GM23338 (cell line): ENCODE results near the gene ZBTB22. TPM values are rescaled to one million over a fixed set of nuclear protein-coding genes. Genes with fewer than 3 reads are reported as not detected.

ENCODE experiments used
- ATAC-seq: fragments of 200-7000 bp; cut with Tn5 transposase; 3 replicates; pipeline ENCODE4 v1.9.1; 2020
- DNase-seq: peaks from one replicate; pipeline ENCODE4 v3.0.0-alpha.2; 2015; ENCODE audit warnings: low spot score
- H2AFZ ChIP-seq: fragments of 200-600 bp; sonication (generic); 2 replicates; pipeline ENCODE4 v1.8.0; 2016; ENCODE audit warnings: antibody characterized with exemption, mild to moderate bottlenecking, moderate library complexity
- H3F3A ChIP-seq: fragments of 200-600 bp; sonication (generic); replicated peaks from 2 replicates; pipeline ENCODE4 v1.8.0; 2017; ENCODE audit warnings: antibody characterized with exemption, mixed run types, low read depth
- H3K27ac ChIP-seq: fragments of 200-600 bp; sonication (generic); 2 replicates; pipeline ENCODE4 v1.6.1; 2016; ENCODE audit warnings: low read depth
- H3K27me3 ChIP-seq: fragments of 200-600 bp; sonication (generic); 2 replicates; pipeline ENCODE4 v1.8.0; 2016; ENCODE audit warnings: mild to moderate bottlenecking, mixed run types, moderate library complexity; ENCODE audit not compliant: insufficient read depth
- H3K36me3 ChIP-seq: fragments of 200-600 bp; sonication (generic); 2 replicates; pipeline ENCODE4 v1.8.0; 2016; ENCODE audit warnings: mild to moderate bottlenecking; ENCODE audit not compliant: insufficient read depth
- H3K4me1 ChIP-seq: fragments of 200-600 bp; sonication (generic); 2 replicates; pipeline ENCODE4 v1.8.0; 2016; ENCODE audit warnings: mild to moderate bottlenecking, moderate library complexity; ENCODE audit not compliant: insufficient read depth
- H3K4me2 ChIP-seq: fragments of 200-600 bp; sonication (generic); 2 replicates; pipeline ENCODE4 v1.7.1; 2017; ENCODE audit warnings: mixed run types
- H3K4me3 ChIP-seq: fragments of 200-600 bp; sonication (generic); 2 replicates; pipeline ENCODE4 v1.6.1; 2016; ENCODE audit warnings: mixed run types
- H3K79me2 ChIP-seq: fragments of 200-600 bp; sonication (generic); replicated peaks from 2 replicates; pipeline ENCODE4 v1.8.0; 2017; ENCODE audit warnings: mild to moderate bottlenecking; ENCODE audit not compliant: insufficient read depth
- H3K9me2 ChIP-seq: fragments of 200-600 bp; sonication (generic); 2 replicates; pipeline ENCODE4 v1.8.0; 2017; ENCODE audit not compliant: insufficient read depth
- H4K20me1 ChIP-seq: fragments of 200-600 bp; sonication (generic); replicated peaks from 2 replicates; pipeline ENCODE4 v1.8.0; 2017; ENCODE audit warnings: mild to moderate bottlenecking; ENCODE audit not compliant: insufficient read depth
- H3K27ac Mint-ChIP-seq: 2 replicates; pipeline ENCODE4 v1.8.0; 2020; ENCODE audit warnings: inconsistent platforms, mild to moderate bottlenecking, moderate library complexity, mixed read lengths
- H3K27me3 Mint-ChIP-seq: 3 replicates; pipeline ENCODE4 v1.8.0; 2022; ENCODE audit warnings: low read depth, mild to moderate bottlenecking, moderate library complexity, mixed read lengths, inconsistent platforms; ENCODE audit not compliant: insufficient read depth, poor library complexity
- H3K36me3 Mint-ChIP-seq: 3 replicates; pipeline ENCODE4 v1.8.0; 2021; ENCODE audit warnings: low read depth, mild to moderate bottlenecking, inconsistent platforms, moderate library complexity, mixed read lengths
- H3K4me1 Mint-ChIP-seq: 3 replicates; pipeline ENCODE4 v1.8.0; 2020; ENCODE audit warnings: mild to moderate bottlenecking, inconsistent platforms, mixed read lengths
- H3K4me3 Mint-ChIP-seq: 3 replicates; pipeline ENCODE4 v1.8.0; 2021; ENCODE audit warnings: moderate library complexity, mild to moderate bottlenecking, inconsistent platforms, mixed read lengths
- H3K9me3 Mint-ChIP-seq: 3 replicates; pipeline ENCODE4 v1.8.0; 2020; ENCODE audit warnings: moderate library complexity, mild to moderate bottlenecking, inconsistent platforms, mixed read lengths
- EZH2 ChIP-seq: fragments of 200-600 bp; sonication (generic); IDR thresholded peaks from one replicate; pipeline ENCODE4 v1.8.0; 2017; ENCODE audit warnings: antibody characterized with exemption, mild to moderate bottlenecking, low read depth; ENCODE audit not compliant: unreplicated experiment
- EZH2phosphoT487 ChIP-seq: fragments of 200-600 bp; sonication (generic); IDR thresholded peaks from one replicate; pipeline ENCODE4 v1.8.1; 2018; ENCODE audit warnings: antibody characterized with exemption; ENCODE audit not compliant: unreplicated experiment
- JUNB ChIP-seq: IDR thresholded peaks from one replicate; pipeline ENCODE4 v1.6.1; 2016; ENCODE audit warnings: antibody characterized with exemption; ENCODE audit not compliant: unreplicated experiment
- POLR2AphosphoS5 ChIP-seq: IDR thresholded peaks from 2 replicates; pipeline ENCODE4 v1.6.1; 2016; ENCODE audit warnings: antibody characterized with exemption, low read depth
- STAT1 ChIP-seq: IDR thresholded peaks from one replicate; pipeline ENCODE4 v1.6.1; 2016; ENCODE audit warnings: antibody characterized with exemption; ENCODE audit not compliant: unreplicated experiment
- polyA plus RNA-seq: library from polyadenylated mRNA; unstranded; fragments of >200 nt; fragmentation: Nextera tagmentation; extraction: Ambion mirVana; gene quantifications from 2 replicates; pipeline ENCODE4 v1.2.1, GENCODE V29; 2016
- total RNA-seq: library from RNA; depleted of rRNA; stranded (reverse); fragments of >200 nt; shearing (Covaris generic); gene quantifications from 2 replicates; pipeline ENCODE4 v1.2.3, GENCODE V29; 2014
- TF ChIP-seq, protein P1 (sequence below), 2 experiments: fragments of 200-600 bp in 1 of 2; sonication (generic) in 1 of 2; conservative IDR thresholded peaks; 2 replicates each; pipeline versions ENCODE4 v1.5.1 to v1.6.1; 2016 to 2017; ENCODE audit warnings: antibody characterized with exemption in 2 of 2, low read depth in 2 of 2, mild to moderate bottlenecking in 2 of 2, moderate library complexity in 1 of 2
- TF ChIP-seq, protein P2 (sequence below): IDR thresholded peaks from one replicate; pipeline ENCODE4 v1.6.1; 2018; ENCODE audit warnings: antibody characterized with exemption; ENCODE audit not compliant: unreplicated experiment

ZBTB22 gene
- total and polyA plus RNA-seq, 2 experiments from 2014 or later: 3.9 to 7.7 TPM

DNA sequence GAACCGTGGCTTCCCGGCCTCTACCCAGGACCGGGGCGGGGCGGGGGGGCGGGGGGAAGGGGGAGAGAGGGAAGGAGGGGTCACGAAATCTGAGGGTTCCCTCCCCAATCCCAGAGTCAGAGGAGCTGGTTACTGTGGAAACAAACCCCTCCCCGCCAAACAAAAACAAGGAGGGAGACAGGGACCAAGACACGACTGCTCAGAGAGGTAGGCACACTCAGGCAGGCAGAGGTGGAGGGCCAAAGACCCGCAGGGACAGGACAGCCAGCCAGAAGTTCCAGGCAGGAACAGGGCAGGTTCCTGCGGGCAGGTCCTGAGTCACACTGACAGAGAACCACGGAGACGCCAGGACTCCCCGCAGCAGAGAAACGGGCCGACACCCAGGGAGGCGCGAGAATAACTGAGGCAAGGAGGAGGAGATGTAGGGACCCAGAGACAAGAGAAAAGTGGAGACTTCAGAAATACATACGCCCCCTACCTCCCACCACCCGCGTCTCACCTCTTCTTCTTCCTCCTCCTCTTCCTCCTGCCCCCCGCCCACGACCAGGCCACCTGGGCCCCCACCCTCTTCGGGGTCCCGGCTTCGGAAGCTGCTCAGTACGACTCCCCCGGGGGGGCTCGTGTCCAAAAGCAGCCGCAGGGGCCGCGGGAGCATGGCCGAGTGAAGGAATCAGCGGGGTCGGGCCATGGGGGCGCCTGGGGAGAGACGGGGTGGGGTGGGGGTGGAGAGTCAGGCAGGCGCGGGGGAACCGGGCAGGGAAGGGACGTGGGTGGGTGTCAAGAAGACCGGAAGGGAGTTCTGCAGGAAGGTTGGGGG lies 19.4 kb downstream of the ZBTB22 start:
- Histone ChIP-seq H3K79me2 (peaks cover 32% of the 10 kb centered on the region), H2AFZ (peak overlapping the region; percentile 93; the same call in 1 of the 2 replicates), H3K4me2 (peak overlapping the region; percentile 99), H4K20me1 (peaks cover 19% of the 10 kb centered on the region), H3K4me1 (no peaks in the 10 kb centered on the region), H3K27ac (peak overlapping the region; percentile 78; the same call in 1 of the 2 replicates), H3K4me3 (peak overlapping the region; percentile 100), H3F3A (peaks cover 19% of the 10 kb centered on the region; the same call in 1 of the 2 replicates), H3K36me3 (no peaks in the 10 kb centered on the region), H3K27me3 (no peaks in the 10 kb centered on the region), H3K9me2 (no peaks in the 10 kb centered on the region)
- Mint-ChIP-seq H3K4me1 (peaks cover 25% of the 10 kb centered on the region), H3K9me3 (no peaks in the 10 kb centered on the region), H3K27me3 (peaks cover 23% of the 10 kb centered on the region), H3K4me3 (peak overlapping the region; percentile 97), H3K36me3 (peaks cover 19% of the 10 kb centered on the region), H3K27ac (peak overlapping the region; percentile 98)
- peak; percentile 61 for ATAC-seq
- peak; percentile 93 for DNase-seq
- TF ChIP-seq EZH2: no peak
- TF ChIP-seq, protein P1, sequence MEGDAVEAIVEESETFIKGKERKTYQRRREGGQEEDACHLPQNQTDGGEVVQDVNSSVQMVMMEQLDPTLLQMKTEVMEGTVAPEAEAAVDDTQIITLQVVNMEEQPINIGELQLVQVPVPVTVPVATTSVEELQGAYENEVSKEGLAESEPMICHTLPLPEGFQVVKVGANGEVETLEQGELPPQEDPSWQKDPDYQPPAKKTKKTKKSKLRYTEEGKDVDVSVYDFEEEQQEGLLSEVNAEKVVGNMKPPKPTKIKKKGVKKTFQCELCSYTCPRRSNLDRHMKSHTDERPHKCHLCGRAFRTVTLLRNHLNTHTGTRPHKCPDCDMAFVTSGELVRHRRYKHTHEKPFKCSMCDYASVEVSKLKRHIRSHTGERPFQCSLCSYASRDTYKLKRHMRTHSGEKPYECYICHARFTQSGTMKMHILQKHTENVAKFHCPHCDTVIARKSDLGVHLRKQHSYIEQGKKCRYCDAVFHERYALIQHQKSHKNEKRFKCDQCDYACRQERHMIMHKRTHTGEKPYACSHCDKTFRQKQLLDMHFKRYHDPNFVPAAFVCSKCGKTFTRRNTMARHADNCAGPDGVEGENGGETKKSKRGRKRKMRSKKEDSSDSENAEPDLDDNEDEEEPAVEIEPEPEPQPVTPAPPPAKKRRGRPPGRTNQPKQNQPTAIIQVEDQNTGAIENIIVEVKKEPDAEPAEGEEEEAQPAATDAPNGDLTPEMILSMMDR (conservative IDR thresholded peaks at IDR 0.05; ENCODE audit: low read depth in 2 of 2): peak; percentile 7 to 25; a peak in 2 of 4 replicates

DNA sequence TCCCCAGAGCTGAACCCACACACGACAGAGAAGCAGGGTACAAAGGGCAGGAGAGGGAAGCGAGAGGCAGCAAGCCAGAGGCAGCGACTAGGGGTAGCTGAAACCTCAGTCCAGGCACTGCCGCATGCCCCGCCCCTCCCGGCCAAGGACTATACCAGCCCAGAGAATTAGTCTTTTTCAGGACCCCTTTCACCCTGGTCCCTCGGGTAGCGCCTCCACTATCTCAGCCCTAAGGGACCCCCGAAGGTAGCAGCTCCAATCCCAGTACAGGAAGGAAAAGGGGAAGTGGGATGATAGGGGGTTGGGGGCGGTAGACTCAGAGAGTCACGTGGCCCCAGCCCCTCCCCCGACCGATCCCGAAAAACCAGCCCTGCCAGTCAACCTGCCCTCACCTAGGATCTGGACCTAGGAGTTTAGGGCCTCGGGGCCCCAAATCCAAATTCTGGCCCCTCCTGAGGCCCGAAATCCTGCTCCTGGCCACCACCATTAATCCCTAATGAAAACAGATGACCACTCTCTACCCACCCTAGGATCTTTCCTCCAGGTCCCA lies 20.1 kb downstream of the ZBTB22 start:
- H2AFZ ChIP-seq: peak overlapping the region; percentile 93
- peak overlapping the region; percentile 78 for H3K27ac ChIP-seq
- no peaks in the 10 kb centered on the region for H3K4me1 ChIP-seq

DNA sequence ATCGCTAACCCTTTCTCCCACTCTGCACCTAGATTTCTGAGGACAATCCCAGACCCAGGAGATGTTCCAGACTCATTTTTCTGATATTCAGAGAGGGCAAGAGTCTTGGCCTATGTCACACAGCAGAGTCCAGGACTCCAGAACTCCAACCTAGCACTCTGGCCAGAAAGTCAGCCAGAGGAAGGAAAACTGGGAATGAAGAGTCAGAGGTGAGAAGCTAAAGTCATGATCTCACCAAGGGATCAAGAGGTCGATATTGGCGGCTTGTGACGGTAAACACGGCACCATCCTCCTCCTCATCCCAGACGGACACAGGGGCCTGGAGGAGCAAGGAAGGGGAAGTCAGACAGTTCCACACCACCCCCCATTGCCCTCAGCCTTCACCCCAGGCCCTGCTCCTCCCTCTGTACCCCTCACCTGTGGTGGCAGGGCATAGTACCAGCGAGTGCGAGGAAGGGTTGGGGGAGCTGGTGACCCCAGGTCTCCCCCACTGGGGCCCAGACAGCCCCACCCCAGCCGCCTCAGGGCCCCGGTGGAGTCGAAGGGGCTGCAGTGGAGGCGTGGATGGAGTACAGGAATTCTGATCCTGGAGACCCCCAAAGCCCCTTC lies 20.6 kb downstream of the ZBTB22 start:
- Histone ChIP-seq H3K79me2 (peaks cover 23% of the 10 kb centered on the region), H3K4me2 (peak overlapping the region; percentile 99), H3K4me3 (peak overlapping the region; percentile 100), H3K27me3 (no peaks in the 10 kb centered on the region), H2AFZ (no peak overlapping the region), H4K20me1 (peaks cover 13% of the 10 kb centered on the region; the same call in 1 of the 2 replicates), H3K9me2 (no peaks in the 10 kb centered on the region), H3F3A (peaks cover 19% of the 10 kb centered on the region; the same call in 1 of the 2 replicates), H3K4me1 (no peaks in the 10 kb centered on the region), H3K36me3 (no peaks in the 10 kb centered on the region), H3K27ac (peak overlapping the region; percentile 78)
- peaks cover 31% of the 10 kb centered on the region for H3K36me3 Mint-ChIP-seq
- no peaks in the 10 kb centered on the region for H3K9me3 Mint-ChIP-seq
- H3K27ac Mint-ChIP-seq: peak overlapping the region; percentile 98; the same call in 1 of the 2 replicates
- ATAC-seq (no peak), DNase-seq (no peak)
- H3K27me3 Mint-ChIP-seq: peaks cover 23% of the 10 kb centered on the region
- H3K4me1 Mint-ChIP-seq: peaks cover 25% of the 10 kb centered on the region
- H3K4me3 Mint-ChIP-seq: peak overlapping the region; percentile 97
- TF ChIP-seq, protein P2, sequence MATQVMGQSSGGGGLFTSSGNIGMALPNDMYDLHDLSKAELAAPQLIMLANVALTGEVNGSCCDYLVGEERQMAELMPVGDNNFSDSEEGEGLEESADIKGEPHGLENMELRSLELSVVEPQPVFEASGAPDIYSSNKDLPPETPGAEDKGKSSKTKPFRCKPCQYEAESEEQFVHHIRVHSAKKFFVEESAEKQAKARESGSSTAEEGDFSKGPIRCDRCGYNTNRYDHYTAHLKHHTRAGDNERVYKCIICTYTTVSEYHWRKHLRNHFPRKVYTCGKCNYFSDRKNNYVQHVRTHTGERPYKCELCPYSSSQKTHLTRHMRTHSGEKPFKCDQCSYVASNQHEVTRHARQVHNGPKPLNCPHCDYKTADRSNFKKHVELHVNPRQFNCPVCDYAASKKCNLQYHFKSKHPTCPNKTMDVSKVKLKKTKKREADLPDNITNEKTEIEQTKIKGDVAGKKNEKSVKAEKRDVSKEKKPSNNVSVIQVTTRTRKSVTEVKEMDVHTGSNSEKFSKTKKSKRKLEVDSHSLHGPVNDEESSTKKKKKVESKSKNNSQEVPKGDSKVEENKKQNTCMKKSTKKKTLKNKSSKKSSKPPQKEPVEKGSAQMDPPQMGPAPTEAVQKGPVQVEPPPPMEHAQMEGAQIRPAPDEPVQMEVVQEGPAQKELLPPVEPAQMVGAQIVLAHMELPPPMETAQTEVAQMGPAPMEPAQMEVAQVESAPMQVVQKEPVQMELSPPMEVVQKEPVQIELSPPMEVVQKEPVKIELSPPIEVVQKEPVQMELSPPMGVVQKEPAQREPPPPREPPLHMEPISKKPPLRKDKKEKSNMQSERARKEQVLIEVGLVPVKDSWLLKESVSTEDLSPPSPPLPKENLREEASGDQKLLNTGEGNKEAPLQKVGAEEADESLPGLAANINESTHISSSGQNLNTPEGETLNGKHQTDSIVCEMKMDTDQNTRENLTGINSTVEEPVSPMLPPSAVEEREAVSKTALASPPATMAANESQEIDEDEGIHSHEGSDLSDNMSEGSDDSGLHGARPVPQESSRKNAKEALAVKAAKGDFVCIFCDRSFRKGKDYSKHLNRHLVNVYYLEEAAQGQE: no peak
- TF ChIP-seq EZH2phosphoT487 (no peak), JUNB (no peak), STAT1 (no peak), EZH2 (no peak)

More for the DNA sequence above, 20.1 kb downstream of the ZBTB22 start:
- Histone ChIP-seq H3F3A (peaks cover 19% of the 10 kb centered on the region; the same call in 1 of the 2 replicates), H3K27me3 (no peaks in the 10 kb centered on the region), H3K4me3 (peak overlapping the region; percentile 100), H3K79me2 (peaks cover 29% of the 10 kb centered on the region), H3K9me2 (no peaks in the 10 kb centered on the region), H4K20me1 (peaks cover 13% of the 10 kb centered on the region; the same call in 1 of the 2 replicates), H3K4me2 (peak overlapping the region; percentile 99), H3K36me3 (no peaks in the 10 kb centered on the region)
- ATAC-seq (peak; percentile 53), DNase-seq (peak; percentile 90)
- Mint-ChIP-seq H3K4me1 (peaks cover 25% of the 10 kb centered on the region), H3K36me3 (peaks cover 25% of the 10 kb centered on the region), H3K27me3 (peaks cover 23% of the 10 kb centered on the region), H3K4me3 (peak overlapping the region; percentile 97), H3K9me3 (no peaks in the 10 kb centered on the region), H3K27ac (peak overlapping the region; percentile 98)
- peak; percentile 61 for TF ChIP-seq POLR2AphosphoS5
- no peak for TF ChIP-seq EZH2phosphoT487
